WTC11 (cell line): ENCODE data around the gene MAN1A2.

ENCODE experiments used
- E2F1 ChIP-seq: sonication (generic); formaldehyde crosslinking; IDR thresholded peaks from 2 replicates; pipeline ENCODE4 v1.8.0; 2022; ENCODE audit warnings: mild to moderate bottlenecking, missing genetic modification reagents
- ETV6 ChIP-seq: sonication (generic); formaldehyde crosslinking; IDR thresholded peaks from 2 replicates; pipeline ENCODE4 v1.8.1; 2022; ENCODE audit warnings: mild to moderate bottlenecking, missing genetic modification reagents
- USF1 ChIP-seq: sonication (generic); formaldehyde crosslinking; IDR thresholded peaks from 2 replicates; pipeline ENCODE4 v1.8.0; 2022; ENCODE audit warnings: mild to moderate bottlenecking, missing genetic modification reagents
- TF ChIP-seq, protein P1 (sequence below): sonication (generic); formaldehyde crosslinking; IDR thresholded peaks from 2 replicates; pipeline ENCODE4 v1.8.1; 2023; ENCODE audit warnings: mild to moderate bottlenecking, missing genetic modification reagents, moderate library complexity
- TF ChIP-seq, protein P2 (sequence below): sonication (generic); formaldehyde crosslinking; IDR thresholded peaks from 2 replicates; pipeline ENCODE4 v1.8.1; 2023; ENCODE audit warnings: mild to moderate bottlenecking, moderate library complexity, missing genetic modification reagents
- TF ChIP-seq, protein P3 (sequence below): fragments of 200-600 bp; IDR thresholded peaks from 2 replicates; pipeline ENCODE4 v1.8.0; 2022; ENCODE audit warnings: antibody characterized with exemption

GRCh38 chr1:117396074-117396473 lies 28.8 kb downstream of the MAN1A2 start:
- TF ChIP-seq USF1 (no peak), E2F1 (CRISPR knock-in tag) (no peak), ETV6 (no peak)
- TF ChIP-seq, protein P1, sequence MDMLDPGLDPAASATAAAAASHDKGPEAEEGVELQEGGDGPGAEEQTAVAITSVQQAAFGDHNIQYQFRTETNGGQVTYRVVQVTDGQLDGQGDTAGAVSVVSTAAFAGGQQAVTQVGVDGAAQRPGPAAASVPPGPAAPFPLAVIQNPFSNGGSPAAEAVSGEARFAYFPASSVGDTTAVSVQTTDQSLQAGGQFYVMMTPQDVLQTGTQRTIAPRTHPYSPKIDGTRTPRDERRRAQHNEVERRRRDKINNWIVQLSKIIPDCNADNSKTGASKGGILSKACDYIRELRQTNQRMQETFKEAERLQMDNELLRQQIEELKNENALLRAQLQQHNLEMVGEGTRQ (CRISPR knock-in tag): no peak
- TF ChIP-seq, protein P2, sequence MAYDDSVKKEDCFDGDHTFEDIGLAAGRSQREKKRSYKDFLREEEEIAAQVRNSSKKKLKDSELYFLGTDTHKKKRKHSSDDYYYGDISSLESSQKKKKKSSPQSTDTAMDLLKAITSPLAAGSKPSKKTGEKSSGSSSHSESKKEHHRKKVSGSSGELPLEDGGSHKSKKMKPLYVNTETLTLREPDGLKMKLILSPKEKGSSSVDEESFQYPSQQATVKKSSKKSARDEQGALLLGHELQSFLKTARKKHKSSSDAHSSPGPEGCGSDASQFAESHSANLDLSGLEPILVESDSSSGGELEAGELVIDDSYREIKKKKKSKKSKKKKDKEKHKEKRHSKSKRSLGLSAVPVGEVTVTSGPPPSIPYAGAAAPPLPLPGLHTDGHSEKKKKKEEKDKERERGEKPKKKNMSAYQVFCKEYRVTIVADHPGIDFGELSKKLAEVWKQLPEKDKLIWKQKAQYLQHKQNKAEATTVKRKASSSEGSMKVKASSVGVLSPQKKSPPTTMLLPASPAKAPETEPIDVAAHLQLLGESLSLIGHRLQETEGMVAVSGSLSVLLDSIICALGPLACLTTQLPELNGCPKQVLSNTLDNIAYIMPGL (CRISPR knock-in tag): no peak
- TF ChIP-seq, protein P3, sequence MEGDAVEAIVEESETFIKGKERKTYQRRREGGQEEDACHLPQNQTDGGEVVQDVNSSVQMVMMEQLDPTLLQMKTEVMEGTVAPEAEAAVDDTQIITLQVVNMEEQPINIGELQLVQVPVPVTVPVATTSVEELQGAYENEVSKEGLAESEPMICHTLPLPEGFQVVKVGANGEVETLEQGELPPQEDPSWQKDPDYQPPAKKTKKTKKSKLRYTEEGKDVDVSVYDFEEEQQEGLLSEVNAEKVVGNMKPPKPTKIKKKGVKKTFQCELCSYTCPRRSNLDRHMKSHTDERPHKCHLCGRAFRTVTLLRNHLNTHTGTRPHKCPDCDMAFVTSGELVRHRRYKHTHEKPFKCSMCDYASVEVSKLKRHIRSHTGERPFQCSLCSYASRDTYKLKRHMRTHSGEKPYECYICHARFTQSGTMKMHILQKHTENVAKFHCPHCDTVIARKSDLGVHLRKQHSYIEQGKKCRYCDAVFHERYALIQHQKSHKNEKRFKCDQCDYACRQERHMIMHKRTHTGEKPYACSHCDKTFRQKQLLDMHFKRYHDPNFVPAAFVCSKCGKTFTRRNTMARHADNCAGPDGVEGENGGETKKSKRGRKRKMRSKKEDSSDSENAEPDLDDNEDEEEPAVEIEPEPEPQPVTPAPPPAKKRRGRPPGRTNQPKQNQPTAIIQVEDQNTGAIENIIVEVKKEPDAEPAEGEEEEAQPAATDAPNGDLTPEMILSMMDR: no peak
